Thyroid gland (tissue), 4 donors: ENCODE results near the gene MYO16. TPM values are rescaled to one million over a fixed set of nuclear protein-coding genes. Genes with fewer than 3 reads are reported as not detected.

Source experiments
- DNase-seq, 2 donors: peaks; one replicate each; pipeline ENCODE4 v3.0.0-alpha.2; 2019
- H3K27ac ChIP-seq, 3 donors: fragments of 200-600 bp; sonication (generic); 1 replicate in 2 of 3; 2 replicates in 1 of 3; pipeline ENCODE4 v1.5.1; 2016 to 2019; ENCODE audit warnings: mild to moderate bottlenecking in 1 of 3, moderate library complexity in 1 of 3
- H3K27me3 ChIP-seq: fragments of 200-600 bp; sonication (generic); one replicate; pipeline ENCODE4 v1.5.1; 2019
- H3K36me3 ChIP-seq, 2 donors: fragments of 200-600 bp; sonication (generic); one replicate each; pipeline ENCODE4 v1.5.1; 2016 to 2019
- H3K4me1 ChIP-seq, 2 donors: fragments of 200-600 bp; sonication (generic); one replicate each; pipeline ENCODE4 v1.5.1; 2017 to 2019
- H3K4me3 ChIP-seq, 3 donors: fragments of 200-600 bp; sonication (generic); replicated peaks in 1 of 3; 1 replicate in 2 of 3; 2 replicates in 1 of 3; pipeline ENCODE4 v1.5.1; 2016; ENCODE audit warnings: mild to moderate bottlenecking in 1 of 3
- H3K9me3 ChIP-seq: fragments of 200-600 bp; sonication (generic); one replicate; pipeline ENCODE4 v1.5.1; 2017
- CTCF ChIP-seq, 6 experiments: fragments of 200-600 bp in 3 of 6; fragments of 450-650 bp in 3 of 6; sonication (generic) in 3 of 6; IDR thresholded peaks; one replicate each; pipeline ENCODE4 v1.5.1; 2016 to 2019; ENCODE audit warnings: antibody characterized with exemption in 6 of 6, mild to moderate bottlenecking in 2 of 6, inconsistent platforms in 1 of 6, moderate library complexity in 1 of 6
- POLR2A ChIP-seq, 2 donors: fragments of 450-650 bp; IDR thresholded peaks; one replicate each; pipeline ENCODE4 v1.6.1; 2017; ENCODE audit warnings: antibody characterized with exemption in 2 of 2, mild to moderate bottlenecking in 2 of 2, moderate library complexity in 1 of 2
- WGBS, 2 donors: methylation state at CpG; one replicate each; pipeline ENCODE4 v1.1.5; 2017; 5-methylcytosine and 5-hydroxymethylcytosine counted together
- intact Hi-C: fragments of 100-400 bp; cut with DNase I; formaldehyde crosslinking; loops from one replicate; pipeline ENCODE4 v1.15.1; 2023
- total RNA-seq, 4 donors: library from RNA; depleted of rRNA; stranded (reverse); fragments of >200 nt; gene quantifications; one replicate each; pipeline ENCODE4 v1.2.3, GENCODE V29; 2016

The MYO16 gene
- total RNA-seq, 4 donors from 2014 or later = 0.10 to 0.13 (median 0.13) TPM; not detected in 1

- no peak for DNase-seq
- intact Hi-C loops = no loop called here
- H3K4me1 ChIP-seq = no peaks in the 10 kb centered on the region
- no peaks in the 10 kb centered on the region for H3K36me3 ChIP-seq
- H3K27ac ChIP-seq = no peak overlapping the region
- H3K9me3 ChIP-seq = no peaks in the 10 kb centered on the region
- no peaks in the 10 kb centered on the region for H3K27me3 ChIP-seq
- WGBS, 2 donors = 74 to 87% methylated on average over 8 of the region's 8 CpGs
- no peak overlapping the region for H3K4me3 ChIP-seq
- no peak for TF ChIP-seq CTCF (IDR thresholded peaks at IDR 0.05)
- TF ChIP-seq POLR2A (IDR thresholded peaks at IDR 0.05) = no peak
These were observed 146.2 kb downstream of the MYO16 start for GRCh38 chr13:108775597-108775996.

- TF ChIP-seq CTCF (IDR thresholded peaks at IDR 0.05) (no peak), POLR2A (IDR thresholded peaks at IDR 0.05) (no peak)
- 53 to 78% methylated on average over 3 of the region's 3 CpGs for WGBS, 2 donors
These were observed 147.2 kb downstream of the MYO16 start for GRCh38 chr13:108776650-108777049.

GRCh38 chr13:108777421-108778420 is 148.3 kb downstream of the MYO16 start:
- Histone ChIP-seq H3K4me3 (no peak overlapping the region), H3K9me3 (no peaks in the 10 kb centered on the region), H3K4me1 (no peaks in the 10 kb centered on the region), H3K27ac (no peak overlapping the region), H3K36me3 (no peaks in the 10 kb centered on the region), H3K27me3 (no peaks in the 10 kb centered on the region)
- DNase-seq = no peak
- intact Hi-C loops = no loop called here
- TF ChIP-seq CTCF (IDR thresholded peaks at IDR 0.05) = no peak
- 57 to 59% methylated on average over 9 of the region's 9 CpGs for WGBS, 2 donors

More at GRCh38 chr13:108776650-108777049, 147.2 kb downstream of the MYO16 start:
- DNase-seq = no peak
- no peaks in the 10 kb centered on the region for H3K9me3 ChIP-seq
- no peaks in the 10 kb centered on the region for H3K4me1 ChIP-seq
- intact Hi-C loops = no loop called here
- no peak overlapping the region for H3K4me3 ChIP-seq
- H3K27ac ChIP-seq = no peak overlapping the region
- H3K27me3 ChIP-seq = no peaks in the 10 kb centered on the region
- H3K36me3 ChIP-seq = no peaks in the 10 kb centered on the region

GRCh38 chr13:108779308-108779707 is 149.9 kb downstream of the MYO16 start:
- TF ChIP-seq CTCF (IDR thresholded peaks at IDR 0.05) (no peak), POLR2A (IDR thresholded peaks at IDR 0.05) (no peak)
- intact Hi-C loops = no loop called here

GRCh38 chr13:108780706-108781105 is 151.3 kb downstream of the MYO16 start:
- no peaks in the 10 kb centered on the region for H3K9me3 ChIP-seq
- no peaks in the 10 kb centered on the region for H3K27me3 ChIP-seq
- no peak overlapping the region for H3K4me3 ChIP-seq
- H3K36me3 ChIP-seq = no peaks in the 10 kb centered on the region
- H3K27ac ChIP-seq = no peak overlapping the region
- no peak for DNase-seq
- intact Hi-C loops = no loop called here
- TF ChIP-seq CTCF (IDR thresholded peaks at IDR 0.05) = no peak
- no peak for TF ChIP-seq POLR2A (IDR thresholded peaks at IDR 0.05)
- 64 to 94% methylated on average over 3 of the region's 3 CpGs for WGBS, 2 donors
- no peaks in the 10 kb centered on the region for H3K4me1 ChIP-seq

More at GRCh38 chr13:108779308-108779707, 149.9 kb downstream of the MYO16 start:
- H3K27ac ChIP-seq = no peak overlapping the region
- no peaks in the 10 kb centered on the region for H3K27me3 ChIP-seq
- 90 to 94% methylated on average over 2 of the region's 2 CpGs for WGBS, 2 donors
- no peaks in the 10 kb centered on the region for H3K9me3 ChIP-seq
- no peaks in the 10 kb centered on the region for H3K36me3 ChIP-seq
- DNase-seq = no peak
- H3K4me3 ChIP-seq = no peak overlapping the region
- H3K4me1 ChIP-seq = no peaks in the 10 kb centered on the region
